HCT116 (cell line): ENCODE data around the gene RPL13.

Experiments used
- CEBPB ChIP-seq: IDR thresholded peaks from 2 replicates; pipeline ENCODE4 v1.6.1; 2012; ENCODE audit warnings: low read depth
- EZH2 ChIP-seq: fragments of 200-600 bp; sonication (generic); IDR thresholded peaks from 2 replicates; pipeline ENCODE4 v1.6.1; 2017; ENCODE audit warnings: antibody characterized with exemption, mixed run types
- FOSL1 ChIP-seq: IDR thresholded peaks from 2 replicates; pipeline ENCODE4 v1.6.1; 2012; ENCODE audit warnings: low read depth
- POLR2A ChIP-seq: IDR thresholded peaks from 2 replicates; pipeline ENCODE4 v1.7.0; 2011; ENCODE audit warnings: borderline replicate concordance; ENCODE audit not compliant: insufficient read depth, insufficient read length; ENCODE audit errors: extremely low read depth
- RAD21 ChIP-seq: IDR thresholded peaks from 2 replicates; pipeline ENCODE4 v1.6.1; 2012; ENCODE audit warnings: low read depth, mild to moderate bottlenecking
- SIN3A ChIP-seq: IDR thresholded peaks from 2 replicates; pipeline ENCODE4 v1.6.1; 2012; ENCODE audit warnings: low read depth
- SRF ChIP-seq: IDR thresholded peaks from 2 replicates; pipeline ENCODE4 v1.6.1; 2012; ENCODE audit warnings: low read depth
- TCF7L2 ChIP-seq: IDR thresholded peaks from 2 replicates; pipeline ENCODE4 v1.7.0; 2011; ENCODE audit warnings: borderline replicate concordance, inconsistent platforms; ENCODE audit not compliant: insufficient read depth, insufficient read length; ENCODE audit errors: extremely low read depth
- TF ChIP-seq, protein P1 (sequence below), 3 experiments: fragments of 200-600 bp in 1 of 3; sonication (generic) in 1 of 3; IDR thresholded peaks in 2 of 3; conservative IDR thresholded peaks in 1 of 3; 2 replicates each; pipeline ENCODE4 v1.5.1; 2012 to 2017; ENCODE audit warnings: low read depth in 2 of 3, low read length in 2 of 3, antibody characterized with exemption in 1 of 3, borderline replicate concordance in 1 of 3, control low read depth in 1 of 3, mild to moderate bottlenecking in 1 of 3, mixed read lengths in 1 of 3, mixed run types in 1 of 3, moderate library complexity in 1 of 3; ENCODE audit not compliant: insufficient read depth in 1 of 3
- TF ChIP-seq, protein P2 (sequence below): IDR thresholded peaks from 2 replicates; pipeline ENCODE4 v1.6.1; 2012

DNA sequence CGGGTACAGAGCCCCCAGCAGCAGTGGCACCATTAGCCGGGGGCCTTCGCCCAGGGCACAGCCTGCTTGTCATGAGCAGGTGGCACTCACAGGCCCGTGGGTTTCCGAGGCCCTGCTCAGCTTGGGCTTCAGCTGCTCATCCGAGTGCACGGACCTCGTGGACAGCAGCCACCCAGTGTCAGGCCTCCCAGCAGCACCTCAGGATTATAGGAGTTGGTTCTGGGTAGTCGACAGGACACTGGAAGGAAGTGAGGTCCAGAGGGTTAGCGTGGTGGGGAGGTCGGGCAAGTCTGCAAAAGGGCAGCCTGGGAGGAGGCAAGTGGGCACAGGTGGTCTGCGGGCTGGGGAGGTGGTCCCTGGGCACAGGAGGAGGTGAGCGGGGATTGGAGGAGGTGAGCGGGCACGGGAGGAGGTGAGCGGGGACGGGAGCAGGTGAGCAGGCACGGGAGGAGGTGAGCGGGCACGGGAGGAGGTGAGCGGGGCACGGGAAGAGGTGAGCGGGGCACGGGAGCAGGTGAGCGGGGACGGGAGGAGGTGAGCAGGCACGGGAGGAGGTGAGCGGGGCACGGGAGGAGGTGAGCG is 10.0 kb downstream of the RPL13 start:
- TF ChIP-seq, protein P1, sequence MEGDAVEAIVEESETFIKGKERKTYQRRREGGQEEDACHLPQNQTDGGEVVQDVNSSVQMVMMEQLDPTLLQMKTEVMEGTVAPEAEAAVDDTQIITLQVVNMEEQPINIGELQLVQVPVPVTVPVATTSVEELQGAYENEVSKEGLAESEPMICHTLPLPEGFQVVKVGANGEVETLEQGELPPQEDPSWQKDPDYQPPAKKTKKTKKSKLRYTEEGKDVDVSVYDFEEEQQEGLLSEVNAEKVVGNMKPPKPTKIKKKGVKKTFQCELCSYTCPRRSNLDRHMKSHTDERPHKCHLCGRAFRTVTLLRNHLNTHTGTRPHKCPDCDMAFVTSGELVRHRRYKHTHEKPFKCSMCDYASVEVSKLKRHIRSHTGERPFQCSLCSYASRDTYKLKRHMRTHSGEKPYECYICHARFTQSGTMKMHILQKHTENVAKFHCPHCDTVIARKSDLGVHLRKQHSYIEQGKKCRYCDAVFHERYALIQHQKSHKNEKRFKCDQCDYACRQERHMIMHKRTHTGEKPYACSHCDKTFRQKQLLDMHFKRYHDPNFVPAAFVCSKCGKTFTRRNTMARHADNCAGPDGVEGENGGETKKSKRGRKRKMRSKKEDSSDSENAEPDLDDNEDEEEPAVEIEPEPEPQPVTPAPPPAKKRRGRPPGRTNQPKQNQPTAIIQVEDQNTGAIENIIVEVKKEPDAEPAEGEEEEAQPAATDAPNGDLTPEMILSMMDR (IDR thresholded peaks at IDR 0.05 in 2 of 3, conservative IDR thresholded peaks at IDR 0.05 in 1 of 3; ENCODE audit: borderline replicate concordance in 1 of 3, insufficient read depth in 1 of 3, low read depth in 2 of 3, low read length in 2 of 3) = no peak
- TF ChIP-seq TCF7L2 = no peak
- TF ChIP-seq, protein P2, sequence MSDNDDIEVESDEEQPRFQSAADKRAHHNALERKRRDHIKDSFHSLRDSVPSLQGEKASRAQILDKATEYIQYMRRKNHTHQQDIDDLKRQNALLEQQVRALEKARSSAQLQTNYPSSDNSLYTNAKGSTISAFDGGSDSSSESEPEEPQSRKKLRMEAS = no peak
- no peak for TF ChIP-seq RAD21
- no peak for TF ChIP-seq EZH2
- no peak for TF ChIP-seq FOSL1
- no peak for TF ChIP-seq POLR2A
- TF ChIP-seq SRF = no peak
- no peak for TF ChIP-seq CEBPB
- TF ChIP-seq SIN3A = no peak
